H1 (cell line): ENCODE results near the gene HSPA12A. TPM values are rescaled to one million over a fixed set of nuclear protein-coding genes. Genes with fewer than 3 reads are reported as not detected.

Experiments used
- CBX5 ChIP-seq: fragments of 300-800, 300-1000 bp; sonication (generic); IDR thresholded peaks from 2 replicates; pipeline ENCODE4 v1.7.1; 2016; ENCODE audit warnings: antibody characterized with exemption, low read length, low read depth
- CHD7 ChIP-seq: fragments of 300-600 bp; sonication (generic); IDR thresholded peaks from 2 replicates; pipeline ENCODE4 v1.7.1; 2012; ENCODE audit warnings: low read length, moderate library complexity, mild to moderate bottlenecking, inconsistent platforms; ENCODE audit not compliant: insufficient replicate concordance
- CREB1 ChIP-seq: IDR thresholded peaks from 2 replicates; pipeline ENCODE4 v1.6.1; 2012; ENCODE audit warnings: inconsistent platforms
- E2F6 ChIP-seq: IDR thresholded peaks from 2 replicates; pipeline ENCODE4 v1.6.1; 2012; ENCODE audit warnings: inconsistent platforms
- HDAC2 ChIP-seq, 2 experiments: fragments of 300-600 bp in 1 of 2; sonication (generic) in 1 of 2; IDR thresholded peaks; 2 replicates each; pipeline ENCODE4 v1.6.1; 2011 to 2012; ENCODE audit warnings: low read depth in 2 of 2, low read length in 2 of 2, mild to moderate bottlenecking in 2 of 2, moderate library complexity in 2 of 2, borderline replicate concordance in 1 of 2, inconsistent platforms in 1 of 2
- RAD21 ChIP-seq, 2 experiments: IDR thresholded peaks in 1 of 2; conservative IDR thresholded peaks in 1 of 2; 2 replicates each; pipeline ENCODE4 v1.6.1; 2011; ENCODE audit warnings: low read depth in 2 of 2, low read length in 2 of 2, improper control_type of control experiment in 1 of 2, inconsistent platforms in 1 of 2, mild to moderate bottlenecking in 1 of 2, moderate library complexity in 1 of 2
- RFX5 ChIP-seq: IDR thresholded peaks from 2 replicates; pipeline ENCODE4 v1.6.1; 2011; ENCODE audit warnings: low read depth, low read length, improper control_type of control experiment, borderline replicate concordance
- SRF ChIP-seq: IDR thresholded peaks from 2 replicates; pipeline ENCODE4 v1.6.1; 2011; ENCODE audit warnings: mild to moderate bottlenecking, low read depth, low read length, moderate library complexity
- TAF1 ChIP-seq: IDR thresholded peaks from 2 replicates; pipeline ENCODE4 v1.6.1; 2011; ENCODE audit warnings: mild to moderate bottlenecking, low read depth, low read length
- TAF7 ChIP-seq: optimal IDR thresholded peaks from 2 replicates; pipeline ENCODE3; 2011; ENCODE audit warnings: low read depth, mild to moderate bottlenecking, inconsistent platforms, low read length, moderate library complexity, borderline replicate concordance
- YY1 ChIP-seq: IDR thresholded peaks from 2 replicates; pipeline ENCODE4 v1.6.1; 2011; ENCODE audit warnings: low read depth, mild to moderate bottlenecking, low read length
- polyA plus RNA-seq, 7 experiments: library from polyadenylated mRNA; depleted of rRNA in 3 of 7; stranded (reverse) in 5 of 7; unstranded in 2 of 7; fragments of >200 nt in 5 of 7; fragments of 200-250 nt in 2 of 7; gene quantifications; 1 replicate in 5 of 7; 2 replicates in 1 of 7; 4 replicates in 1 of 7; pipeline versions ENCODE4 v1.2.1 to v1.2.3, GENCODE V29; 2011 to 2013; ENCODE audit warnings: missing spikeins in 2 of 7, mixed read lengths in 2 of 7
- total RNA-seq: library from RNA; stranded (reverse); fragmentation: NEBNext Ultra II Directional; extraction: Animal tissue kit (Norgen Biotek cat#: 25700); gene quantifications from 2 replicates; pipeline ENCODE4 v1.2.1, GENCODE V29; 2021

Gene HSPA12A
- total and polyA plus RNA-seq, 2 of the 8 experiments (the other 6 are each of a cell fraction or from before 2014, with no cell fraction given) = 3.1 to 6.9 TPM

- no peak for TF ChIP-seq CHD7
- no peak for TF ChIP-seq E2F6
- TF ChIP-seq RFX5 = no peak
- no peak for TF ChIP-seq RAD21 (IDR thresholded peaks at IDR 0.05 in 1 of 2, conservative IDR thresholded peaks at IDR 0.05 in 1 of 2; ENCODE audit: low read depth in 2 of 2, low read length in 2 of 2)
- TF ChIP-seq SRF = no peak
- TF ChIP-seq CREB1 = no peak
- no peak for TF ChIP-seq TAF7
- TF ChIP-seq CBX5 = no peak
- no peak for TF ChIP-seq HDAC2 (IDR thresholded peaks at IDR 0.05; ENCODE audit: borderline replicate concordance in 1 of 2, low read depth in 2 of 2, low read length in 2 of 2)
- no peak for TF ChIP-seq TAF1
- no peak for TF ChIP-seq YY1
These were observed 45.4 kb downstream of the HSPA12A start (continued) for GRCh38 chr10:116696919-116697318.
